ENCODE measurements around the gene TMEM131.

- peak in 1 of 2 donors; percentile 23 for TF ChIP-seq POLR2A (IDR thresholded peaks at IDR 0.05)
- no peak for TF ChIP-seq CTCF (IDR thresholded peaks at IDR 0.05)
These were observed 568 bp downstream of the TMEM131 start for GRCh38 chr2:97995026-97995733.
